ENCODE results near the gene GBF1. TPM values are rescaled to one million over a fixed set of nuclear protein-coding genes. Genes with fewer than 3 reads are reported as not detected.

The GBF1 gene
- total and polyA plus RNA-seq, 2 experiments from 2014 or later, result 43.1 to 55.4 TPM

- peaks cover 94% of the 10 kb centered on the region for H3K79me2 ChIP-seq
These were observed 22.4 kb downstream of the GBF1 start for GRCh38 chr10:102267748-102268147.

GRCh38 chr10:102268375-102268888, 23.1 kb downstream of the GBF1 start:
- Histone ChIP-seq H3K4me2 (no peak overlapping the region), H3K9me3 (ENCODE audit: low read depth) (no peaks in the 10 kb centered on the region), H3K27me3 (no peaks in the 10 kb centered on the region), H4K20me1 (ENCODE audit: insufficient read depth, poor library complexity, severe bottlenecking) (peaks cover 63% of the 10 kb centered on the region), H2AFZ (no peak overlapping the region), H3K4me3 (no peak overlapping the region), H3K27ac (no peak overlapping the region), H3K9me2 (replicated peaks; ENCODE audit: insufficient read depth) (no peaks in the 10 kb centered on the region), H3K36me3 (replicated peaks; ENCODE audit: insufficient read depth, low read depth) (no peaks in the 10 kb centered on the region), H3K79me2 (peaks cover 96% of the 10 kb centered on the region), H3K4me1 (ENCODE audit: insufficient read depth) (no peaks in the 10 kb centered on the region)
- no peak for TF ChIP-seq CTCF (IDR thresholded peaks at IDR 0.05; ENCODE audit: poor library complexity)
- TF ChIP-seq EZH2 (IDR thresholded peaks at IDR 0.05; ENCODE audit: borderline replicate concordance), result no peak
- no peak for TF ChIP-seq EZH2phosphoT487 (IDR thresholded peaks at IDR 0.05; ENCODE audit: low read depth, severe bottlenecking, unreplicated experiment)
- DNase-seq (ENCODE audit: low spot score), result no peak

More at GRCh38 chr10:102267748-102268147, 22.4 kb downstream of the GBF1 start:
- Histone ChIP-seq H3K4me1 (ENCODE audit: insufficient read depth) (no peaks in the 10 kb centered on the region), H4K20me1 (ENCODE audit: insufficient read depth, poor library complexity, severe bottlenecking) (peaks cover 59% of the 10 kb centered on the region), H3K27ac (no peak overlapping the region), H3K9me2 (replicated peaks; ENCODE audit: insufficient read depth) (no peaks in the 10 kb centered on the region), H3K4me3 (no peak overlapping the region), H3K9me3 (ENCODE audit: low read depth) (no peaks in the 10 kb centered on the region), H3K27me3 (no peaks in the 10 kb centered on the region), H3K36me3 (replicated peaks; ENCODE audit: insufficient read depth, low read depth) (no peaks in the 10 kb centered on the region), H2AFZ (no peak overlapping the region), H3K4me2 (no peak overlapping the region)
- TF ChIP-seq EZH2 (IDR thresholded peaks at IDR 0.05; ENCODE audit: borderline replicate concordance), result no peak
- TF ChIP-seq CTCF (IDR thresholded peaks at IDR 0.05; ENCODE audit: poor library complexity), result no peak
- no peak for TF ChIP-seq EZH2phosphoT487 (IDR thresholded peaks at IDR 0.05; ENCODE audit: low read depth, severe bottlenecking, unreplicated experiment)
- no peak for DNase-seq (ENCODE audit: low spot score)

- Histone ChIP-seq H3K4me1 (ENCODE audit: insufficient read depth) (no peaks in the 10 kb centered on the region), H4K20me1 (ENCODE audit: insufficient read depth, poor library complexity, severe bottlenecking) (peaks cover 63% of the 10 kb centered on the region), H3K36me3 (replicated peaks; ENCODE audit: insufficient read depth, low read depth) (no peaks in the 10 kb centered on the region), H3K9me3 (ENCODE audit: low read depth) (no peaks in the 10 kb centered on the region), H3K4me2 (no peak overlapping the region), H3K79me2 (peaks cover 96% of the 10 kb centered on the region), H3K27me3 (no peaks in the 10 kb centered on the region), H3K27ac (no peak overlapping the region), H2AFZ (no peak overlapping the region), H3K4me3 (no peak overlapping the region), H3K9me2 (replicated peaks; ENCODE audit: insufficient read depth) (no peaks in the 10 kb centered on the region)
- TF ChIP-seq EZH2phosphoT487 (IDR thresholded peaks at IDR 0.05; ENCODE audit: low read depth, severe bottlenecking, unreplicated experiment) (no peak), CTCF (IDR thresholded peaks at IDR 0.05; ENCODE audit: poor library complexity) (no peak), EZH2 (IDR thresholded peaks at IDR 0.05; ENCODE audit: borderline replicate concordance) (no peak)
- WGBS (ENCODE audit: low lambda C conversion rate, missing lambda C conversion rate), result 68% methylated on average over 3 of the region's 3 CpGs
- no peak for DNase-seq (ENCODE audit: low spot score)
These were observed 23.7 kb downstream of the GBF1 start for GRCh38 chr10:102269017-102269416.

GRCh38 chr10:102274062-102274461, 28.7 kb downstream of the GBF1 start:
- Histone ChIP-seq H3K27me3 (no peaks in the 10 kb centered on the region), H3K36me3 (replicated peaks; ENCODE audit: insufficient read depth, low read depth) (no peaks in the 10 kb centered on the region), H3K4me1 (ENCODE audit: insufficient read depth) (no peaks in the 10 kb centered on the region), H3K4me3 (no peak overlapping the region), H3K4me2 (no peak overlapping the region), H3K9me3 (ENCODE audit: low read depth) (no peaks in the 10 kb centered on the region), H2AFZ (no peak overlapping the region), H3K27ac (no peak overlapping the region), H3K9me2 (replicated peaks; ENCODE audit: insufficient read depth) (no peaks in the 10 kb centered on the region), H3K79me2 (peaks cover 96% of the 10 kb centered on the region), H4K20me1 (ENCODE audit: insufficient read depth, poor library complexity, severe bottlenecking) (peaks cover 68% of the 10 kb centered on the region)
- TF ChIP-seq CTCF (IDR thresholded peaks at IDR 0.05; ENCODE audit: poor library complexity) (no peak), EZH2phosphoT487 (IDR thresholded peaks at IDR 0.05; ENCODE audit: low read depth, severe bottlenecking, unreplicated experiment) (no peak), EZH2 (IDR thresholded peaks at IDR 0.05; ENCODE audit: borderline replicate concordance) (no peak)
- 90% methylated on average over 1 of the region's 1 CpG for WGBS (ENCODE audit: low lambda C conversion rate, missing lambda C conversion rate)
- no peak for DNase-seq (ENCODE audit: low spot score)

Measured in hepatocyte (in vitro differentiated cells).